NCI-H748 treated with DMSO at 0.1 percent for 48 hours (cell line): ENCODE data around the gene CA5A.
A peak's percentile ranks its signal among the peaks of the same experiment; 100 is the strongest.
"Not testable (repeated sequence)": the region's sequence is repeated elsewhere in the genome, so short reads cannot be mapped to it uniquely, and the experiment has no call there.

ENCODE experiments used
- DNase-seq: peaks from one replicate; lab custom pipeline; 2025; lab: John Stamatoyannopoulos, UW

CA5A gene

GRCh38 chr16:87922250-87922871 is 14.0 kb downstream of the CA5A start:
- no peak for DNase-seq

GRCh38 chr16:87921236-87921773 is 15.0 kb downstream of the CA5A start:
- DNase-seq: no peak

- DNase-seq: no peak
These were observed 16.7 kb downstream of the CA5A start for GRCh38 chr16:87919681-87919994.

- no peak for DNase-seq
These were observed 17.3 kb downstream of the CA5A start for GRCh38 chr16:87918866-87919680.

- no peak for DNase-seq
These were observed 18.0 kb downstream of the CA5A start for GRCh38 chr16:87918338-87918737.

- no peak for DNase-seq
These were observed 18.8 kb downstream of the CA5A start for GRCh38 chr16:87917503-87917902.

- no peak for DNase-seq
These were observed 21.5 kb downstream of the CA5A start for GRCh38 chr16:87914812-87915211.

GRCh38 chr16:87914021-87914725 is 22.2 kb downstream of the CA5A start:
- not testable (repeated sequence) for DNase-seq

GRCh38 chr16:87912691-87913090 is 23.6 kb downstream of the CA5A start:
- not testable (repeated sequence) for DNase-seq

GRCh38 chr16:87911106-87911763 is 25.1 kb downstream of the CA5A start:
- peak; percentile 34 for DNase-seq

GRCh38 chr16:87909203-87909935 is 27.0 kb downstream of the CA5A start:
- DNase-seq: not testable (repeated sequence)

GRCh38 chr16:87908101-87908500 is 28.2 kb downstream of the CA5A start:
- DNase-seq: not testable (repeated sequence)

GRCh38 chr16:87905521-87905920 is 30.8 kb downstream of the CA5A start:
- DNase-seq: not testable (repeated sequence)

- not testable (repeated sequence) for DNase-seq
These were observed 31.4 kb downstream of the CA5A start for GRCh38 chr16:87904963-87905362.

- DNase-seq: not testable (repeated sequence)
These were observed 35.8 kb downstream of the CA5A start for GRCh38 chr16:87900489-87900888.

GRCh38 chr16:87897521-87898505 is 38.5 kb downstream of the CA5A start:
- DNase-seq: no peak

GRCh38 chr16:87896924-87897520 is 39.3 kb downstream of the CA5A start:
- DNase-seq: not testable (repeated sequence)

- not testable (repeated sequence) for DNase-seq
These were observed 40.0 kb downstream of the CA5A start for GRCh38 chr16:87896176-87896890.

GRCh38 chr16:87895641-87896141 is 40.6 kb downstream of the CA5A start:
- DNase-seq: no peak
